ENCODE data around the gene PRKCB. TPM values are rescaled to one million over a fixed set of nuclear protein-coding genes. Genes with fewer than 3 reads are reported as not detected.

The PRKCB gene
- total RNA-seq, 1 experiment from 2014 or later = 0.89 TPM

- ChIA-PET POLR2A (no interaction called here), RAD21 (ENCODE audit: low non-redundant PET in 1 of 2, low total read pairs in 2 of 2, uncharacterized antibody in 2 of 2, unreplicated experiment in 2 of 2) (no interaction called here)
These were observed 239.5 kb downstream of the PRKCB start for GRCh38 chr16:24075302-24075701.

GRCh38 chr16:24075931-24076716 lies 240.3 kb downstream of the PRKCB start:
- TF ChIP-seq REST (IDR thresholded peaks at IDR 0.05; ENCODE audit: low read depth) (no peak), CEBPB (IDR thresholded peaks at IDR 0.05; ENCODE audit: low read depth) (no peak)
- RAD21 ChIA-PET (ENCODE audit: low non-redundant PET in 1 of 2, low total read pairs in 2 of 2, uncharacterized antibody in 2 of 2, unreplicated experiment in 2 of 2) = no interaction called here
- H2AFZ ChIP-seq (ENCODE audit: low read depth, low read length, poor library complexity, severe bottlenecking) = no peak overlapping the region
- H3K79me2 ChIP-seq (ENCODE audit: insufficient read depth, low read length) = no peaks in the 10 kb centered on the region
- no peaks in the 10 kb centered on the region for H3K36me3 ChIP-seq (ENCODE audit: control insufficient read depth in 1 of 2, insufficient read depth in 2 of 2, low read length in 2 of 2)
- H3K4me2 ChIP-seq (ENCODE audit: low read length) = no peak overlapping the region
- no peaks in the 10 kb centered on the region for H3K9me3 ChIP-seq (ENCODE audit: control insufficient read depth in 1 of 2, insufficient read depth in 1 of 2, low read depth in 1 of 2, low read length in 2 of 2)
- H4K20me1 ChIP-seq (ENCODE audit: insufficient read depth) = no peaks in the 10 kb centered on the region
- H3K27me3 ChIP-seq (ENCODE audit: insufficient read depth, low read length) = peaks cover 31% of the 10 kb centered on the region
- peak; percentile 10 for DNase-seq (ENCODE audit: low read depth, low spot score)
- POLR2A ChIA-PET = no interaction called here
- no peaks in the 10 kb centered on the region for H3K9me2 ChIP-seq (ENCODE audit: insufficient read depth)
- BruUV-seq (replicated peaks) = no TSS peak
- ATAC-seq = peak; percentile 65
- no peak overlapping the region for H3K27ac ChIP-seq (ENCODE audit: low read depth, low read length)
- H3K4me1 ChIP-seq (ENCODE audit: control insufficient read depth in 1 of 2, insufficient read depth in 2 of 2, low read length in 2 of 2) = peaks cover 0 to 6% of the 10 kb centered on the region in 2 experiments; a peak in 1 of 4 replicates
- CTCF ChIA-PET = no interaction called here
- H3K9ac ChIP-seq (ENCODE audit: low read length) = no peak overlapping the region
- H3K4me3 ChIP-seq (replicated peaks in 1 of 2; ENCODE audit: low read depth in 1 of 2, low read length in 2 of 2) = no peak overlapping the region
- intact Hi-C loops (cut with micrococcal nuclease) = loop anchor here (10.0 kb wide), 1 partner anchor 179 kb away; the partner anchor contains the start of gene CACNG3

More at GRCh38 chr16:24075302-24075701, 239.5 kb downstream of the PRKCB start:
- DNase-seq (ENCODE audit: low read depth, low spot score) (no peak), ATAC-seq (no peak)
- no TSS peak for BruUV-seq (replicated peaks)
- no peak overlapping the region for H3K4me2 ChIP-seq (ENCODE audit: low read length)
- H3K4me1 ChIP-seq (ENCODE audit: control insufficient read depth in 1 of 2, insufficient read depth in 2 of 2, low read length in 2 of 2) = peaks cover 0 to 6% of the 10 kb centered on the region in 2 experiments; a peak in 1 of 4 replicates
- CTCF ChIA-PET = interaction anchor here (1.3 kb wide), 1 partner anchor 178 kb away, joined by 7 read pairs; no protein-coding TSS in a partner anchor
- intact Hi-C loops (cut with micrococcal nuclease) = loop anchor here (10.0 kb wide), 1 partner anchor 179 kb away; the partner anchor contains the start of gene CACNG3
- no peaks in the 10 kb centered on the region for H4K20me1 ChIP-seq (ENCODE audit: insufficient read depth)
- peaks cover 31% of the 10 kb centered on the region for H3K27me3 ChIP-seq (ENCODE audit: insufficient read depth, low read length)
- H3K9ac ChIP-seq (ENCODE audit: low read length) = no peak overlapping the region
- no peaks in the 10 kb centered on the region for H3K9me3 ChIP-seq (ENCODE audit: control insufficient read depth in 1 of 2, insufficient read depth in 1 of 2, low read depth in 1 of 2, low read length in 2 of 2)
- no peak overlapping the region for H3K27ac ChIP-seq (ENCODE audit: low read depth, low read length)
- H3K79me2 ChIP-seq (ENCODE audit: insufficient read depth, low read length) = no peaks in the 10 kb centered on the region
- no peaks in the 10 kb centered on the region for H3K9me2 ChIP-seq (ENCODE audit: insufficient read depth)
- TF ChIP-seq RAD21 (IDR thresholded peaks at IDR 0.05; ENCODE audit: low read depth) (no peak), ZNF274 (IDR thresholded peaks at IDR 0.05; ENCODE audit: low read depth, low read length) (no peak), EZH2 (IDR thresholded peaks at IDR 0.05) (no peak), MAX (IDR thresholded peaks at IDR 0.05) (no peak), FOSL1 (IDR thresholded peaks at IDR 0.05; ENCODE audit: low read depth) (no peak), ELF1 (IDR thresholded peaks at IDR 0.05; ENCODE audit: borderline replicate concordance, low read depth) (no peak), CBX3 (IDR thresholded peaks at IDR 0.05; ENCODE audit: low read depth) (no peak)
- no peaks in the 10 kb centered on the region for H3K36me3 ChIP-seq (ENCODE audit: control insufficient read depth in 1 of 2, insufficient read depth in 2 of 2, low read length in 2 of 2)
- no peak overlapping the region for H2AFZ ChIP-seq (ENCODE audit: low read depth, low read length, poor library complexity, severe bottlenecking)
- no peak overlapping the region for H3K4me3 ChIP-seq (replicated peaks in 1 of 2; ENCODE audit: low read depth in 1 of 2, low read length in 2 of 2)

Measured in HCT116 (cell line).